ENCODE measurements around the gene BANP.

Gene BANP

GRCh38 chr16:87926246-87927194 is 24.7 kb upstream of the BANP start:
- no peak overlapping the region for H3K4me3 ChIP-seq (ENCODE audit: low read depth, low read length)
- no peaks in the 10 kb centered on the region; the same call in 1 of the 2 replicates for H3K4me1 ChIP-seq (ENCODE audit: control insufficient read depth, insufficient read depth, low read length)
- no peaks in the 10 kb centered on the region for H3K9me3 ChIP-seq (ENCODE audit: control insufficient read depth, insufficient read depth, low read depth, low read length)
- H3K36me3 ChIP-seq (ENCODE audit: control insufficient read depth in 2 of 2, insufficient read depth in 1 of 2, low read length in 2 of 2) = no peaks in the 10 kb centered on the region
- no peak overlapping the region for H3K27ac ChIP-seq (ENCODE audit: extremely low read depth, low read depth, low read length)
- TF ChIP-seq KLF16 (tag by site-specific recombination; IDR thresholded peaks at IDR 0.05) = no peak
- TF ChIP-seq ZFHX2 (tag by site-specific recombination; conservative IDR thresholded peaks at IDR 0.05) = peak; percentile 44; the same call in 1 of the 2 replicates
- POLR2A ChIA-PET = no interaction called here
- CTCF ChIA-PET = interaction anchor here (0.6 to 0.7 kb wide), 3 partner anchors 19 to 524 kb away, joined by 3 to 4 read pairs (median 3); no protein-coding TSS in a partner anchor

DNA sequence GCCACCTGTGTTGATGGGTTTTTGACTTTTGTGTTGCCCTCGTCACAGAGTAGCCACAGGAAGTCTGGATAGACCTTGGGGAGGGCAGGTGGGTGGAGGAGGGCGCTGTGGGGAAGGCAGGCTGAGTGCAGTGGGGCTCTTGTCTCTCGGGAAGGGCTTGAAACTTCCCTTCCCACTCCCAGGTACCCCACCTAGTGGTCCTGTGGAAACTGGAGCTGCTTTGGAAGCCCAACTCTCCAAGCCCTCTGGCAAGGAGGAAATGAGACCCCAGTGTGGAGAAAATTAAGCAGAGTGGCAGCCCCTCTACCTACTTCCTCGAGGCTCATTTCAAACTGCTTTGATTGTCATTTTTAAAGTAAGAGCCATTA is 24.1 kb upstream of the BANP start:
- CTCF ChIA-PET = interaction anchor here (0.6 to 1.3 kb wide), 5 partner anchors 10 to 525 kb away, joined by 3 to 4 read pairs (median 3); no protein-coding TSS in a partner anchor
- no peaks in the 10 kb centered on the region for H3K36me3 ChIP-seq (ENCODE audit: control insufficient read depth in 2 of 2, insufficient read depth in 1 of 2, low read length in 2 of 2)

DNA sequence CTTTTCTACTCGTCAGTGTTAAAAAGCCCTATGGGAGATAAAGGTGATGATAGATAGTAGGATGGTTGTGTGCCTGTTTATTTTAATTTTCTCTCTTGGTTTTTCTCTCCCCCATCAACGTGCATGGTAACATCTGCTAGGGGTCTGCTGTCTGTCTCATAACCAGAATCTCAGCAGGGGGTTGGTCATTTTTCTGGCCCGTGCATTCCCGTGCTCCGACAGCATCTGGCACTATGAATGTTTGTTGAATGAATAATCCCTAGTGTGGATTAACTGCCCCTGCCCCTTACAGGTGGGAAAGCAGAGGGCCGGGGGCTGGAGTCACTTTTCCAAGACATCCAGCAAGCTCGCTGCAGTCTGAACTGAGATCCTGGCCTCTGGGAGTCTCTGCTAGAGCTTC is 21.2 kb upstream of the BANP start:
- H3K9me3 ChIP-seq (ENCODE audit: control insufficient read depth, insufficient read depth, low read depth, low read length) = no peaks in the 10 kb centered on the region
- H3K27ac ChIP-seq (ENCODE audit: extremely low read depth, low read depth, low read length) = no peak overlapping the region
- H3K4me1 ChIP-seq (ENCODE audit: control insufficient read depth, insufficient read depth, low read length) = no peaks in the 10 kb centered on the region
- TF ChIP-seq ZNF280D (tag by site-specific recombination; IDR thresholded peaks at IDR 0.05) (no peak), ZNF488 (tag by site-specific recombination; IDR thresholded peaks at IDR 0.05) (no peak), ZNF391 (tag by site-specific recombination; IDR thresholded peaks at IDR 0.05; ENCODE audit: borderline replicate concordance, low read depth) (no peak), ZFP41 (tag by site-specific recombination; IDR thresholded peaks at IDR 0.05; ENCODE audit: borderline replicate concordance) (no peak), ZNF701 (tag by site-specific recombination; IDR thresholded peaks at IDR 0.05) (no peak), KLF8 (tag by site-specific recombination; IDR thresholded peaks at IDR 0.05) (no peak), ZNF530 (tag by site-specific recombination; IDR thresholded peaks at IDR 0.05; ENCODE audit: low read depth) (no peak)
- no peaks in the 10 kb centered on the region for H3K36me3 ChIP-seq (ENCODE audit: control insufficient read depth in 2 of 2, insufficient read depth in 1 of 2, low read length in 2 of 2)
- CTCF ChIA-PET = interaction anchor here (0.7 kb wide), 1 partner anchor 19 kb away, joined by 3 read pairs; no protein-coding TSS in a partner anchor
- H3K4me3 ChIP-seq (ENCODE audit: low read depth, low read length) = no peak overlapping the region
- POLR2A ChIA-PET = no interaction called here

More for the DNA sequence above, 24.1 kb upstream of the BANP start:
- Histone ChIP-seq H3K4me1 (ENCODE audit: control insufficient read depth, insufficient read depth, low read length) (no peaks in the 10 kb centered on the region; the same call in 1 of the 2 replicates), H3K27ac (ENCODE audit: extremely low read depth, low read depth, low read length) (no peak overlapping the region), H3K4me3 (ENCODE audit: low read depth, low read length) (no peak overlapping the region), H3K9me3 (ENCODE audit: control insufficient read depth, insufficient read depth, low read depth, low read length) (no peaks in the 10 kb centered on the region)
- POLR2A ChIA-PET = no interaction called here
- TF ChIP-seq ZNF350 (tag by site-specific recombination; IDR thresholded peaks at IDR 0.05) = no peak
- TF ChIP-seq ZNF202 (tag by site-specific recombination; IDR thresholded peaks at IDR 0.05; ENCODE audit: borderline replicate concordance) = no peak
- TF ChIP-seq, protein P1, sequence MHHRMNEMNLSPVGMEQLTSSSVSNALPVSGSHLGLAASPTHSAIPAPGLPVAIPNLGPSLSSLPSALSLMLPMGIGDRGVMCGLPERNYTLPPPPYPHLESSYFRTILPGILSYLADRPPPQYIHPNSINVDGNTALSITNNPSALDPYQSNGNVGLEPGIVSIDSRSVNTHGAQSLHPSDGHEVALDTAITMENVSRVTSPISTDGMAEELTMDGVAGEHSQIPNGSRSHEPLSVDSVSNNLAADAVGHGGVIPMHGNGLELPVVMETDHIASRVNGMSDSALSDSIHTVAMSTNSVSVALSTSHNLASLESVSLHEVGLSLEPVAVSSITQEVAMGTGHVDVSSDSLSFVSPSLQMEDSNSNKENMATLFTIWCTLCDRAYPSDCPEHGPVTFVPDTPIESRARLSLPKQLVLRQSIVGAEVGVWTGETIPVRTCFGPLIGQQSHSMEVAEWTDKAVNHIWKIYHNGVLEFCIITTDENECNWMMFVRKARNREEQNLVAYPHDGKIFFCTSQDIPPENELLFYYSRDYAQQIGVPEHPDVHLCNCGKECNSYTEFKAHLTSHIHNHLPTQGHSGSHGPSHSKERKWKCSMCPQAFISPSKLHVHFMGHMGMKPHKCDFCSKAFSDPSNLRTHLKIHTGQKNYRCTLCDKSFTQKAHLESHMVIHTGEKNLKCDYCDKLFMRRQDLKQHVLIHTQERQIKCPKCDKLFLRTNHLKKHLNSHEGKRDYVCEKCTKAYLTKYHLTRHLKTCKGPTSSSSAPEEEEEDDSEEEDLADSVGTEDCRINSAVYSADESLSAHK (tag by site-specific recombination; IDR thresholded peaks at IDR 0.05) = peak; percentile 71; the same call in 1 of the 2 replicates
- 0 out of 2 replicates have a peak, but pooled peaks have one; percentile 31 for TF ChIP-seq CTCF (tag by site-specific recombination; IDR thresholded peaks at IDR 0.05)
